Measurements from ENCODE around the gene CTNNBL1. TPM values are rescaled to one million over a fixed set of nuclear protein-coding genes. Genes with fewer than 3 reads are reported as not detected.

The CTNNBL1 gene, protein sequence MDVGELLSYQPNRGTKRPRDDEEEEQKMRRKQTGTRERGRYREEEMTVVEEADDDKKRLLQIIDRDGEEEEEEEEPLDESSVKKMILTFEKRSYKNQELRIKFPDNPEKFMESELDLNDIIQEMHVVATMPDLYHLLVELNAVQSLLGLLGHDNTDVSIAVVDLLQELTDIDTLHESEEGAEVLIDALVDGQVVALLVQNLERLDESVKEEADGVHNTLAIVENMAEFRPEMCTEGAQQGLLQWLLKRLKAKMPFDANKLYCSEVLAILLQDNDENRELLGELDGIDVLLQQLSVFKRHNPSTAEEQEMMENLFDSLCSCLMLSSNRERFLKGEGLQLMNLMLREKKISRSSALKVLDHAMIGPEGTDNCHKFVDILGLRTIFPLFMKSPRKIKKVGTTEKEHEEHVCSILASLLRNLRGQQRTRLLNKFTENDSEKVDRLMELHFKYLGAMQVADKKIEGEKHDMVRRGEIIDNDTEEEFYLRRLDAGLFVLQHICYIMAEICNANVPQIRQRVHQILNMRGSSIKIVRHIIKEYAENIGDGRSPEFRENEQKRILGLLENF
- 56.0 TPM for total RNA-seq
- polyA plus RNA-seq, result 100 to 1,000 TPM in 1 of 4 donors, 10 to 100 TPM in 3; 80.1 to 117 (median 90.1) TPM

DNA sequence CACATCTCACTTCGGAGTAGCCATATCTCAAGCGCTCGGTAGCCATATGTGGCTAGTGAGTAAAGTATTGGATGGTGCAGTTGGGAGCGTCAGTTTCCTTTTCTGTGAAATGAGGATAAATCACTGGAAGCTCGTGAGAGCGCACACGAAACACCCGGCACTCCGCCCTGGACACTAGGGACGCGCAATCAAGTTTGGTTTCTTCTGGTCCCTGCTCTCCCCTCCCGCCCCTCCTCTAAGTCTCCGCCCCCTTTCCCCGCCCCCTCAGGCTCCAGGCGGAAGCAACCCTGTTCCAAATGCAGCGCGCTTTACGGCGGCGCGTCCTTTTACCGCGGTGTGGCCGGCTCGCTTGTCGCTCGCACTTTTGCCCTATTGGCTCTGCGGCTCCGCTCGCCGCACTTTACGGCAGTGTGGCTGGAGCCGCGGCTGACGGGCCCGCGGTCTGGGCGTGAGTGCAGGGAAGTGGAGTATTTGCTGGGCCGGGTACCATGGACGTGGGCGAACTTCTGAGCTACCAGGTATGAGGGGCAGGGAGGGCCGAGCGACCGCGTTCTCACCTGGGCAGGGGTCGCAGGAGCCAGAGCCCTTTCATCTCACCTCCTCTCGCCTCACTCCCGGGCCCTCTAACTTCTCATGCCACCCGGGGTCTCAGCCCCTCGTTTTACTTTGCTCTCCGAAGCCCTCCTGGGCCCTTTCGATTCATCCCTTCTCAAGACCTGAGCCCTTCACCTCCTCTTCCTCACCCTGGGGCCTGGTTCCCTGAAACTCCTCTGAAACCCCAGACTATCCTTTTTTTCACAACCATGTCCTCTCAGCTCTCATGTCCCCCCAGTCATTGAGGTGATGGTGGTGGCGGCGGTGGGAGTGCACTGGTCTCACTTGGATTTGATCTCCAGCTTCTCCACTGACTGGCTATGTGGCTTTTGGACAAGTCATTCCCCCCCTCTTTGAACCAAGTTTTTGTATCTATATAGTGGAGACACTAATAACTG lies at the start of gene CTNNBL1:
Gene CTNNBL1 (plus strand): TSS at position 396 of the 992 bp plus-strand sequence. CDS start 93 bp downstream, at position 489.
- Mint-ChIP-seq H3K4me1 (peaks cover 9 to 46% (median 32%) of the 10 kb centered on the region in 4 donors), H3K36me3 (peaks cover 15% of the 10 kb centered on the region), H3K4me3 (peak within 1 kb of the TSS; percentile 97 to 100 (median 98)), H3K27ac (peak within 1 kb of the TSS; percentile 92 to 97 (median 96)), H3K9me3 (no peaks in the 10 kb centered on the region), H3K27me3 (peaks cover 26% of the 10 kb centered on the region)
- Histone ChIP-seq H3K27ac (ENCODE audit: insufficient read depth, low read length, poor library complexity, severe bottlenecking) (peak within 1 kb of the TSS; percentile 61), H3K36me3 (ENCODE audit: control insufficient read depth, insufficient read depth, low read length) (peaks cover 2% of the 10 kb centered on the region), H3K27me3 (ENCODE audit: control insufficient read depth, insufficient read depth, low read length) (peaks cover 7% of the 10 kb centered on the region), H3K4me1 (ENCODE audit: control insufficient read depth, insufficient read depth, low read length, poor library complexity, severe bottlenecking) (peaks cover 17% of the 10 kb centered on the region), H3K9me3 (ENCODE audit: control insufficient read depth in 2 of 2, low read length in 2 of 2) (no peaks in the 10 kb centered on the region), H3K4me3 (ENCODE audit: low read depth, low read length) (peak within 1 kb of the TSS; percentile 89)
- ATAC-seq (ENCODE audit: low read depth in 2 of 2), result peak; percentile 97 to 98
- peak; percentile 93 to 98 (median 94) for DNase-seq

GRCh38 chr20:37644605-37645004 lies 49.2 kb upstream of the CTNNBL1 start:
- H3K4me3 Mint-ChIP-seq, result no peak overlapping the region
- peaks cover 43% of the 10 kb centered on the region for H3K27me3 Mint-ChIP-seq
- no peaks in the 10 kb centered on the region for H3K36me3 ChIP-seq (ENCODE audit: control insufficient read depth, insufficient read depth, low read length)
- no peaks in the 10 kb centered on the region for H3K9me3 ChIP-seq (ENCODE audit: control insufficient read depth in 2 of 2, low read length in 2 of 2)
- H3K4me1 ChIP-seq (ENCODE audit: control insufficient read depth, insufficient read depth, low read length, poor library complexity, severe bottlenecking), result no peaks in the 10 kb centered on the region
- ATAC-seq (ENCODE audit: low read depth in 2 of 2), result no peak
- peaks cover 0 to 4% (median 0%) of the 10 kb centered on the region in 7 donors for H3K9me3 Mint-ChIP-seq
- no peak overlapping the region for H3K4me3 ChIP-seq (ENCODE audit: low read depth, low read length)
- no peaks in the 10 kb centered on the region for H3K4me1 Mint-ChIP-seq
- no peak for DNase-seq
- no peak overlapping the region for H3K27ac Mint-ChIP-seq
- H3K36me3 Mint-ChIP-seq, result no peaks in the 10 kb centered on the region
- H3K27me3 ChIP-seq (ENCODE audit: control insufficient read depth, insufficient read depth, low read length), result peaks cover 10% of the 10 kb centered on the region
- H3K27ac ChIP-seq (ENCODE audit: insufficient read depth, low read length, poor library complexity, severe bottlenecking), result no peak overlapping the region

- H3K27me3 ChIP-seq (ENCODE audit: control insufficient read depth, insufficient read depth, low read length), result peaks cover 11% of the 10 kb centered on the region
- H3K27ac Mint-ChIP-seq, result no peak overlapping the region
- no peak for DNase-seq
- H3K4me3 ChIP-seq (ENCODE audit: low read depth, low read length), result no peak overlapping the region
- H3K9me3 ChIP-seq (ENCODE audit: control insufficient read depth in 2 of 2, low read length in 2 of 2), result no peaks in the 10 kb centered on the region
- H3K27me3 Mint-ChIP-seq, result peaks cover 56% of the 10 kb centered on the region
- H3K36me3 Mint-ChIP-seq, result no peaks in the 10 kb centered on the region
- H3K4me3 Mint-ChIP-seq, result no peak overlapping the region
- H3K4me1 ChIP-seq (ENCODE audit: control insufficient read depth, insufficient read depth, low read length, poor library complexity, severe bottlenecking), result no peaks in the 10 kb centered on the region
- H3K36me3 ChIP-seq (ENCODE audit: control insufficient read depth, insufficient read depth, low read length), result no peaks in the 10 kb centered on the region
- H3K9me3 Mint-ChIP-seq, result peaks cover 0 to 2% (median 0%) of the 10 kb centered on the region in 7 donors
- no peak for ATAC-seq (ENCODE audit: low read depth in 2 of 2)
- no peak overlapping the region for H3K27ac ChIP-seq (ENCODE audit: insufficient read depth, low read length, poor library complexity, severe bottlenecking)
- H3K4me1 Mint-ChIP-seq, result no peaks in the 10 kb centered on the region
Observed at GRCh38 chr20:37647946-37648345, 45.9 kb upstream of the CTNNBL1 start.

GRCh38 chr20:37649017-37649416 lies 44.8 kb upstream of the CTNNBL1 start:
- H3K4me1 Mint-ChIP-seq, result no peaks in the 10 kb centered on the region
- H3K27ac Mint-ChIP-seq, result no peak overlapping the region
- Histone ChIP-seq H3K4me3 (ENCODE audit: low read depth, low read length) (no peak overlapping the region), H3K27ac (ENCODE audit: insufficient read depth, low read length, poor library complexity, severe bottlenecking) (no peak overlapping the region), H3K27me3 (ENCODE audit: control insufficient read depth, insufficient read depth, low read length) (peaks cover 8% of the 10 kb centered on the region), H3K4me1 (ENCODE audit: control insufficient read depth, insufficient read depth, low read length, poor library complexity, severe bottlenecking) (no peaks in the 10 kb centered on the region), H3K36me3 (ENCODE audit: control insufficient read depth, insufficient read depth, low read length) (no peaks in the 10 kb centered on the region), H3K9me3 (ENCODE audit: control insufficient read depth in 2 of 2, low read length in 2 of 2) (no peaks in the 10 kb centered on the region)
- no peak for ATAC-seq (ENCODE audit: low read depth in 2 of 2)
- peaks cover 51% of the 10 kb centered on the region for H3K27me3 Mint-ChIP-seq
- no peaks in the 10 kb centered on the region for H3K36me3 Mint-ChIP-seq
- DNase-seq, result no peak
- peaks cover 0 to 2% (median 0%) of the 10 kb centered on the region in 7 donors for H3K9me3 Mint-ChIP-seq
- no peak overlapping the region for H3K4me3 Mint-ChIP-seq

- Mint-ChIP-seq H3K4me3 (no peak overlapping the region), H3K27me3 (peaks cover 45% of the 10 kb centered on the region), H3K36me3 (no peaks in the 10 kb centered on the region), H3K4me1 (no peaks in the 10 kb centered on the region), H3K27ac (no peak overlapping the region), H3K9me3 (peaks cover 0 to 2% (median 0%) of the 10 kb centered on the region in 7 donors)
- Histone ChIP-seq H3K4me3 (ENCODE audit: low read depth, low read length) (no peak overlapping the region), H3K27ac (ENCODE audit: insufficient read depth, low read length, poor library complexity, severe bottlenecking) (no peak overlapping the region), H3K36me3 (ENCODE audit: control insufficient read depth, insufficient read depth, low read length) (no peaks in the 10 kb centered on the region), H3K27me3 (ENCODE audit: control insufficient read depth, insufficient read depth, low read length) (peaks cover 4% of the 10 kb centered on the region), H3K9me3 (ENCODE audit: control insufficient read depth in 2 of 2, low read length in 2 of 2) (no peaks in the 10 kb centered on the region), H3K4me1 (ENCODE audit: control insufficient read depth, insufficient read depth, low read length, poor library complexity, severe bottlenecking) (no peaks in the 10 kb centered on the region)
- ATAC-seq (ENCODE audit: low read depth in 2 of 2) (no peak), DNase-seq (no peak)
Observed at GRCh38 chr20:37649676-37650370, 44.0 kb upstream of the CTNNBL1 start.

GRCh38 chr20:37650661-37651060 lies 43.2 kb upstream of the CTNNBL1 start:
- no peak for DNase-seq
- Mint-ChIP-seq H3K36me3 (no peaks in the 10 kb centered on the region), H3K27ac (no peak overlapping the region), H3K4me3 (no peak overlapping the region), H3K27me3 (peaks cover 42% of the 10 kb centered on the region), H3K9me3 (peaks cover 0 to 2% (median 0%) of the 10 kb centered on the region in 7 donors), H3K4me1 (no peaks in the 10 kb centered on the region)
- ATAC-seq (ENCODE audit: low read depth in 2 of 2), result no peak
- Histone ChIP-seq H3K27me3 (ENCODE audit: control insufficient read depth, insufficient read depth, low read length) (peaks cover 4% of the 10 kb centered on the region), H3K4me1 (ENCODE audit: control insufficient read depth, insufficient read depth, low read length, poor library complexity, severe bottlenecking) (no peaks in the 10 kb centered on the region), H3K9me3 (ENCODE audit: control insufficient read depth in 2 of 2, low read length in 2 of 2) (no peaks in the 10 kb centered on the region), H3K4me3 (ENCODE audit: low read depth, low read length) (no peak overlapping the region), H3K36me3 (ENCODE audit: control insufficient read depth, insufficient read depth, low read length) (no peaks in the 10 kb centered on the region), H3K27ac (ENCODE audit: insufficient read depth, low read length, poor library complexity, severe bottlenecking) (no peak overlapping the region)

DNA sequence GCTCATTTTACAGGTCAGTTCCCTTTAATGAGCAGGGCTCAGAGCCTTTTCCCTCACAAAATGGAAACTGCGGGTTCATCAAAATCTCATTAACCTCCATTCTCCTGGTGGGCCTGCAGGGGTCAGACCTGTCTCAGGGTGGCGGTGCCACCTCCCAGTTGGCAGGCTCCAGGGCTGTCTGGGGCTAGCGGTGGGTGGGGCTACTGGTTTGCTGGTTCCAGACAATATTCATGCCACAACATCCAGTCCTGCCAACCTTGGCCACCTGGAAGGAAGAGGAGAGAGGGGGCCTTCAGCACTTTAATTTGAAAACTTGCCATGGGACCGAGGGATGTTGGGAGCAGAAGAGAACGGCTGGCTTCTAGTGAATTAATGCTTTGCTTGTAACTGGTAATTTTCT lies 41.9 kb upstream of the CTNNBL1 start:
- Histone ChIP-seq H3K9me3 (ENCODE audit: control insufficient read depth in 2 of 2, low read length in 2 of 2) (no peaks in the 10 kb centered on the region), H3K4me3 (ENCODE audit: low read depth, low read length) (no peak overlapping the region), H3K27ac (ENCODE audit: insufficient read depth, low read length, poor library complexity, severe bottlenecking) (no peak overlapping the region), H3K36me3 (ENCODE audit: control insufficient read depth, insufficient read depth, low read length) (no peaks in the 10 kb centered on the region), H3K27me3 (ENCODE audit: control insufficient read depth, insufficient read depth, low read length) (peaks cover 4% of the 10 kb centered on the region), H3K4me1 (ENCODE audit: control insufficient read depth, insufficient read depth, low read length, poor library complexity, severe bottlenecking) (no peaks in the 10 kb centered on the region)
- Mint-ChIP-seq H3K4me1 (no peaks in the 10 kb centered on the region), H3K27me3 (peaks cover 43% of the 10 kb centered on the region), H3K27ac (peak overlapping the region in 2 of 3 donors; percentile 8 to 11), H3K9me3 (peaks cover 0 to 2% (median 0%) of the 10 kb centered on the region in 7 donors), H3K36me3 (no peaks in the 10 kb centered on the region), H3K4me3 (no peak overlapping the region)
- DNase-seq (peak in 1 of 3 donors; percentile 25), ATAC-seq (ENCODE audit: low read depth in 2 of 2) (peak in 1 of 2 donors; percentile 52)

Measured in CD4-positive, CD25-positive, alpha-beta regulatory T cell (primary cell).